GM15510 (cell line): ENCODE results near the gene APOBR.

ENCODE experiments used
- POLR2A ChIP-seq: IDR thresholded peaks from 3 replicates; pipeline ENCODE4 v1.6.1; 2011; ENCODE audit warnings: borderline replicate concordance; ENCODE audit not compliant: insufficient read length; ENCODE audit errors: extremely low read depth

The APOBR gene

DNA sequence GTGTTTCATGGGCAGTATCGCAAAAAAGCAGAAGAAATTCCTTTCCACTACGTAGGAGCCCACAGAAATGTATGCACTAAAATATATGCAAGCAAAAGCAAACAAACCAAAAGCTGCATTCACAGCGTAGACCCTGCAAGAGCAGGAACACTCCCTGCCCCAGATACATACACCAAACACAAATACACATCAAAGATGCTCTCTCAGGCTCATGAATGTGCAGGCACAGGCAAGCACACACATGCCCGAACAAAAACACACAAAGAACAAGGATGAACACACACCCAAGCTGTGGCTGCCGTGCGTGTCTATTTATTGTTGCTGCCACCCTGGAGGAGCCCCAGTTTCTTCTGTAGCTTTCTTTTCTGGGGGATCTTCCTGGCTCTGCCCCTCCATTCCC lies 42.6 kb downstream of the APOBR start:
- TF ChIP-seq POLR2A: no peak

DNA sequence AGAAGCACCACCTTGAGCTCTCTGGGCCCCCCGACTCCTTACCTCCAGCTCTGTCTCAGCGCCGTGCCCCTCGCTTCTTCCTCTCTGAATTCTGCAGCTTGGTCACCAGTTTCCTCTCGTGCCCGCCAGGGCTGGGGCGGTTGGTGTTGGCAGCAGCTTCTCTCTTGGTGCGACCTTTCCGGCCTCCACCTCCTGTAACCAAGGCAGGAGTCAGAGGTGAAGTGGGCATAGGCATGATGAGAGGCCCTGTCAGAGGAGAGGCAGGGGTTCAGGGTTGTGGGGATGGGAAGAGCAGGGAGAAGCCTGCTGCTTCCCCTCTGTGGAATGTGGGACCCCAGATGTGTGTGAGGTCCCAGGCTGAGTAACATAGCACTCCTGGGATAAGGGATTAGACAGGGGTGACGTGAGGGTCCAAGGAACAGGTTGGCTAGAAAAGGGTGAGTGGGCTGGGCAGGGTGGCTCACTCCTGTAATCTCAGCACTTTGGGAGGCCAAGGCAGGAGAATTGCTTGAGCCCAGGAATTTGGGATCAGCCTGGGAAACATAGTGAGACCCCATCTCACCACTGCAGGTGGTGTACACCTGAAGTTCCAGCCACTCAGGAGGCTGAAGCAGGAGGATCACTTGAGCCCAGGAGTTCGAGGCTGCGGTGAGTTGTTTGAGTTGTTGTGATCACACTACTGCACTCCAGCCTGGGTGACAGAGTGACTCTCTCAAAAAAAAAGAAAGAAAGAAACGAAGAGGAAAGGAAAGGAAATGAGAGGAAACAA lies 43.7 kb downstream of the APOBR start:
- no peak for TF ChIP-seq POLR2A

DNA sequence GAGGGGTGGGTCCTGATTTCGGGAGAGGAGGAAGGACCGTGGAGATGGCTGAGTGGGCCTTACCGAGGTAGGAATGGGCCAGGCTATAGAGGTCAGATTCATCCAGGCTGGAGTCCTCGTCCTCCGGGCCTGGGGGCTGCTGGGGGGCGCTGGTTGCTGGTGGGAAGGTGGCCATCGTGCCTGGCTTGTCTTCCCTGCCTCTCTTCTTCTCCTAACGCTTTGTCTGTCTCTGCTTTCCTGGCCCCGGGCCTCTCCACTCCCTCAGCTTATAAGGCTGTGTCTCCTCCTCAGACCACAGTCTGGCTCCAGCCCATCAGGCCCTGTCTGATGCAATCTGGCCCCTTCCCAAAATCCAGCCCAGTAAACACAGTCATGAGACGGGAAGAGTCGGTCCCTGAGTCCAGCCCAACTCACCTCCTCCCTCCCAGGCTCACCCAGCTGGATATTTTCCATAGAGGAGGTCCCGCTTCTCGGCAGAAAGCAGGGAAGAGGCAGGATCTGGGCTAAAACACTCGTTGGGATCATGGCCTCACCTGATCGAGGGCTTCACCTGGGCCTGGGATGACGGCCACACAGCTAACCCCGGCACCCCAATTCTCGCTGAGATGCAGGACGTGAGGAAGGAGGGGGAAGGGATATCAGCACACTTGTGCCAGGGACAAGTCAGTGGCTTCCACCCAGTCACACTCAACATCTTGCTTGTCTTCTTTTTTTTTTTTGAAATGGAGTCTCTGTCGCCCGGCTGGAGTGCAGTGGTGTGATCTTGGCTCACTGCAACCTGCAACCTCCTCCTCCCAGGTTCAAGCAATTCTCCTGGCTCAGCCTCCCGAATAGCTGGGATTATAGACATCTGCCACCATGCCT lies 44.5 kb downstream of the APOBR start, which contains the start of gene NUPR1:
Gene NUPR1, minus strand, starts transcription at position 242 of the 864 bp plus-strand sequence. Its CDS starts 67 bp downstream, at position 175.
- no peak for TF ChIP-seq POLR2A

GRCh38 chr16:28540346-28540745 lies 45.9 kb downstream of the APOBR start:
- TF ChIP-seq POLR2A: no peak

GRCh38 chr16:28542646-28543045 lies 48.2 kb downstream of the APOBR start:
- no peak for TF ChIP-seq POLR2A

- TF ChIP-seq POLR2A: no peak
Measured at GRCh38 chr16:28543072-28543471, 48.6 kb downstream of the APOBR start.

DNA sequence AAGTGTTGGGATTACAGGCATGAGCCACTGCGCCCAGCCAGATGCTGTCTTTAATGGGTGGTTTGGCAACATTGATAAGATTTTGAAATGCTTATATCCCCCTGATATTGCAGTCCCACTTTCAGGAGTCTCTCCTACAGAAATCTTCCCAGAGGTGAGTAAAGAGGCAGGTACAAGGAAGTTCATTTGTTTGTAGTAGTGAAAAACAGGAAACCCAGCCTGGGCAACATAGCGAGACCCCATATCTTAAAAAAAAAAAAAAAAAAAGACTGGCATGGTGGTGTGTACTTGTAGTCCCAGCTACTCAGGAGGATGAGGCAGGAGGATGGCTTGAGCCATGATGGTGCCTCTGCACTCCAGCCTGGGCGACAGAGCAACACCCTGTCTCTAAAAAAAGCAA lies 50.6 kb downstream of the APOBR start:
- TF ChIP-seq POLR2A: no peak

DNA sequence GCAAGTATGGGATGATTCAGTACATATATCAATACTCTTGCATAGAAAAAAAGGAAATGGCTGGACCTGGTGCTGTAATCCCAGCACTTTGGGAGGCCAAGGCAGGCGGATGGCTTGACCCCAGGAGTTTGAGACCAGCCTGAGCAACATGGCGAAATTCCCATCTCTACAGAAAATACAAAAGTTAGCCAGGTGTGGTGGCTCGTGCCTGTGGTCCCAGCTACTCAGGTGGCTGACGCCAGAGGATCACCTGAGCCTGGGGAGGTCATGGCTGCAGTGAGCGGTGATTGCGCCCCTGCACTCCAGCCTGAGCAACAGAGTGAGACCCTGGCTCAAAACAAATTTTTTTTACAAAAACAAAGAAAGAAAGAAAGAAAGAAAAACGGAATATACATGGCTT lies 52.2 kb downstream of the APOBR start:
- no peak for TF ChIP-seq POLR2A

- TF ChIP-seq POLR2A: no peak
Measured at GRCh38 chr16:28548306-28548802, 53.9 kb downstream of the APOBR start.
